Activated B cell treated with CpG ODN at 0.5 μM for 24 hours (primary cell): Measurements from ENCODE around the gene PAX2. TPM values are rescaled to one million over a fixed set of nuclear protein-coding genes. Genes with fewer than 3 reads are reported as not detected.

ENCODE experiments used
- ATAC-seq: fragments of 200-7000 bp; cut with Tn5 transposase; one replicate; pipeline ENCODE4 v1.10.0; 2021; ENCODE audit warnings: low read depth, mild to moderate bottlenecking, moderate library complexity
- CTCF ChIA-PET: fragments of 350-600 bp; sonication (Branson Sonifier 250); formaldehyde crosslinking; loops from one replicate; lab custom pipeline; 2021; ENCODE audit warnings: antibody characterized with exemption; lab: Charles Lee
- POLR2A ChIA-PET: fragments of 350-600 bp; sonication (Branson Sonifier 250); formaldehyde crosslinking; loops from one replicate; lab custom pipeline; 2021; ENCODE audit warnings: antibody characterized with exemption; lab: Charles Lee
- DNase-seq: peaks from one replicate; pipeline ENCODE4 v3.0.0; 2022
- H3K27ac Mint-ChIP-seq: one replicate; pipeline ENCODE4 v1.8.0; 2020; ENCODE audit warnings: mixed read lengths
- H3K27me3 Mint-ChIP-seq: one replicate; pipeline ENCODE4 v1.8.0; 2021; ENCODE audit warnings: mixed read lengths
- H3K36me3 Mint-ChIP-seq: one replicate; pipeline ENCODE4 v1.8.0; 2021; ENCODE audit warnings: low read depth, mixed read lengths
- H3K4me1 Mint-ChIP-seq: one replicate; pipeline ENCODE4 v1.8.0; 2021; ENCODE audit warnings: mixed read lengths
- H3K4me3 Mint-ChIP-seq: one replicate; pipeline ENCODE4 v1.8.0; 2020; ENCODE audit warnings: mild to moderate bottlenecking, mixed read lengths
- H3K9me3 Mint-ChIP-seq: one replicate; pipeline ENCODE4 v1.8.0; 2020; ENCODE audit warnings: mixed read lengths
- intact Hi-C: fragments of 100-400 bp; cut with micrococcal nuclease; formaldehyde crosslinking; loops from one replicate; pipeline ENCODE4 v1.15.1; 2024
- total RNA-seq: library from RNA; stranded (reverse); gene quantifications from 2 replicates; pipeline ENCODE4 v1.2.3, GENCODE V29; 2022
- TF ChIP-seq, protein P1 (sequence below): fragments of 200-600 bp; IDR thresholded peaks from one replicate; pipeline ENCODE4 v1.8.0; 2022; ENCODE audit warnings: antibody characterized with exemption, mild to moderate bottlenecking

Gene PAX2
- total RNA-seq, 1 donor from 2014 or later, result not detected

DNA sequence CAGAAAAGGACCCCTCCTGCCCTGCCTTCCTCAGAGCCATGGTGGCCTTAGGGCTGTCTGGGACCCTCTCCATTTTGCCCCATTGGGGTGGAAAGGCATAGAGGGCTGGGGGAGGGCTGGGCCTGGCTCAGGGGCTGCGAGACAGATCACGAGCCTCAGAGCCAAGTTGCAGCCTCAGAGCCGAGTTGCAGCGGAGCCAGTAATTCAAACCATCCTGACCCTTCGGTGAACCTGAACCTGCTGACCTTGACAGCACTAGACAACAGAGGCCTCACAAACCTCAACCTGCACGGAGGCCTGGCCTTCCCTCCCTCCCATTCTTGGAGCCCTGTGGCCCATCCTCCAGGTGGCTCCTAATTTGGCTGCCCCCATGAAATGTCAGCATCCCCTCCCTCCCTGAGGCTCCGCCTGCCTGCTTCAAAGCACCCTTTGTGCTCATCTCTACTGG lies 45.4 kb downstream of the PAX2 start:
- no peak overlapping the region for H3K27ac Mint-ChIP-seq
- TF ChIP-seq, protein P1, sequence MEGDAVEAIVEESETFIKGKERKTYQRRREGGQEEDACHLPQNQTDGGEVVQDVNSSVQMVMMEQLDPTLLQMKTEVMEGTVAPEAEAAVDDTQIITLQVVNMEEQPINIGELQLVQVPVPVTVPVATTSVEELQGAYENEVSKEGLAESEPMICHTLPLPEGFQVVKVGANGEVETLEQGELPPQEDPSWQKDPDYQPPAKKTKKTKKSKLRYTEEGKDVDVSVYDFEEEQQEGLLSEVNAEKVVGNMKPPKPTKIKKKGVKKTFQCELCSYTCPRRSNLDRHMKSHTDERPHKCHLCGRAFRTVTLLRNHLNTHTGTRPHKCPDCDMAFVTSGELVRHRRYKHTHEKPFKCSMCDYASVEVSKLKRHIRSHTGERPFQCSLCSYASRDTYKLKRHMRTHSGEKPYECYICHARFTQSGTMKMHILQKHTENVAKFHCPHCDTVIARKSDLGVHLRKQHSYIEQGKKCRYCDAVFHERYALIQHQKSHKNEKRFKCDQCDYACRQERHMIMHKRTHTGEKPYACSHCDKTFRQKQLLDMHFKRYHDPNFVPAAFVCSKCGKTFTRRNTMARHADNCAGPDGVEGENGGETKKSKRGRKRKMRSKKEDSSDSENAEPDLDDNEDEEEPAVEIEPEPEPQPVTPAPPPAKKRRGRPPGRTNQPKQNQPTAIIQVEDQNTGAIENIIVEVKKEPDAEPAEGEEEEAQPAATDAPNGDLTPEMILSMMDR, result no peak
- ChIA-PET CTCF (no interaction called here), POLR2A (no interaction called here)
- H3K27me3 Mint-ChIP-seq, result peaks cover 34% of the 10 kb centered on the region
- no peaks in the 10 kb centered on the region for H3K36me3 Mint-ChIP-seq
- H3K4me3 Mint-ChIP-seq, result no peak overlapping the region
- no peak for DNase-seq
- H3K4me1 Mint-ChIP-seq, result no peaks in the 10 kb centered on the region
- ATAC-seq, result no peak
- intact Hi-C loops, result no loop called here
- H3K9me3 Mint-ChIP-seq, result no peaks in the 10 kb centered on the region

DNA sequence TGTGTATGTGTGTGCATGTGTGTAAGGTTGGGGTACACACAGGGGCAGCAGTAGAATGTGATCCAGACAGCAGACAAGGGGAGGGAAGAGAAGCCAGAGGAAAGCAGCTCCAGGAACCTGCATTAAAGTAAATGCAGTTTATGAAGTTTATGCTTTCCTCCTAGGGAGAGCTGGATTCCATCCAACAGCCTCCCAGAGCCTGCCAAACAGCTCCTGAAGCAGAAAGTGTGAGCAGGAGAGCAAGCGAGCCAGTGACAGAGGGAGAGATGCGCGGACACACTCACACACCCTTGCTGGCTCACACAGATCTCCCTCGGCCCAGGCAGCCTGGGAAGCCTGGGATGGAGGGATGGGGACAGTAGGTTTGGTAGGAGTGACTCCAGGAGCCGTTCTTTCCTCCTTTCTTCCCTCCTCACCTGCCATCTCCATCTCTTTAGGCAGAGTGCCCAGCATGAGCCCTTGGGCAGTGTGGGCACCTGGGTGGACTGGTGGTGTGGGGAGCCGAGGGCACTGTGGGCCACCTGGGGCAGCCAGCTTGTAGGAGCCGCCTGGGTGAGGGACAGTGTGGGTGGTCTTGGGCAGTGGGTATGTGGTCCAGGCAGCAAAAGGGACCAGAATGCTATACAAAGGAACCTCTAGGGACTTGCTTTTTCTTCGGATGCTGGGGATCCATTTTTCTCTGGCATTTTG lies 46.1 kb downstream of the PAX2 start:
- Mint-ChIP-seq H3K4me1 (no peaks in the 10 kb centered on the region), H3K36me3 (no peaks in the 10 kb centered on the region), H3K27me3 (peaks cover 34% of the 10 kb centered on the region), H3K27ac (no peak overlapping the region), H3K4me3 (no peak overlapping the region), H3K9me3 (no peaks in the 10 kb centered on the region)
- intact Hi-C loops, result no loop called here
- no peak for DNase-seq
- ATAC-seq, result no peak
- ChIA-PET CTCF (no interaction called here), POLR2A (no interaction called here)
- TF ChIP-seq, protein P1, result no peak

DNA sequence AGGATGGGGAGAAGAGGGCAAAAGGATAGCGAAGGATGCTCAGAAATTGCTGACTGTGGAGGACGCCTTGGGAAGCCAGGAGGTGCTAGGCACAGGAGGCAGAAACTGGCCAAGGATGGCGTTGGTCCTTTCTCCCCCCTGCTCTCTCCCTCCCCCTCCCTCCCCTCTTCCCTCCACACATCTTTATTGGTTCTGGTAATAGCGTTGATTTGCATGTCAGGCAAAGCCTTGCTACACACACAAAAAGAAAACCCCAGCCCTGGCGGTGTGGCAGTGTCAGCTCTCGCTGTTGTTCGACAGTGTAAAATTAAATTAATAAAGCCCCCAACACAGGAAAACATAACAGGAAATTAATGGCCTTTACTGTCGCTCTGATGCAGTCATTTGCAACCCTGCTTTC lies 47.2 kb downstream of the PAX2 start:
- intact Hi-C loops, result no loop called here
- Mint-ChIP-seq H3K9me3 (no peaks in the 10 kb centered on the region), H3K4me1 (no peaks in the 10 kb centered on the region), H3K27me3 (peaks cover 36% of the 10 kb centered on the region), H3K36me3 (no peaks in the 10 kb centered on the region), H3K27ac (no peak overlapping the region), H3K4me3 (no peak overlapping the region)
- TF ChIP-seq, protein P1, result no peak
- DNase-seq (no peak), ATAC-seq (no peak)
- CTCF ChIA-PET, result no interaction called here
- POLR2A ChIA-PET, result interaction anchor here (0.7 kb wide), 1 partner anchor 57 kb away, joined by 7 read pairs; no protein-coding TSS in a partner anchor

DNA sequence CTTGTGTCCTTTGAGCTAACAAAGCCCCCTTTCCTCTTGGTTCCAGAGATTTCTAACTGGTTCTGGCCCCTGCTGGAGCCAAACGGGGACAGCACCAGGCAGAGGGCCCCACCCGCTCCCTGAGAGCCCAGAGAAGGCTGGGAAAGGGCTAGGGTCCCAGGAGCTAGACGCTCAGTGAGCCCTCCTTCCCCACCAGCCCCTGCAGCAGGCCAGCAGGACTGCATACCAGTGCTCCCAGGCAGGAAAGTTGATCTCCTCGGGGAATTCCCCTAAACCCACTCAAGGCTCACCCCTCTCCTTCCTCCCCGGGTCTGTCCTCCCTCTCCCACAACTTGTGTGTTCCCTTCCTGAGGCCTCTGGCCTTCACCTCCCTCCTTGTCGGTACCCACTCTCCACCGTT lies 47.7 kb downstream of the PAX2 start:
- POLR2A ChIA-PET, result interaction anchor here (0.7 kb wide), 1 partner anchor 57 kb away, joined by 7 read pairs; no protein-coding TSS in a partner anchor
- no peaks in the 10 kb centered on the region for H3K4me1 Mint-ChIP-seq
- no peaks in the 10 kb centered on the region for H3K36me3 Mint-ChIP-seq
- TF ChIP-seq, protein P1, result no peak
- no peaks in the 10 kb centered on the region for H3K9me3 Mint-ChIP-seq
- H3K4me3 Mint-ChIP-seq, result no peak overlapping the region
- H3K27me3 Mint-ChIP-seq, result peaks cover 33% of the 10 kb centered on the region
- DNase-seq (no peak), ATAC-seq (no peak)
- CTCF ChIA-PET, result no interaction called here
- no peak overlapping the region for H3K27ac Mint-ChIP-seq
- intact Hi-C loops, result no loop called here

DNA sequence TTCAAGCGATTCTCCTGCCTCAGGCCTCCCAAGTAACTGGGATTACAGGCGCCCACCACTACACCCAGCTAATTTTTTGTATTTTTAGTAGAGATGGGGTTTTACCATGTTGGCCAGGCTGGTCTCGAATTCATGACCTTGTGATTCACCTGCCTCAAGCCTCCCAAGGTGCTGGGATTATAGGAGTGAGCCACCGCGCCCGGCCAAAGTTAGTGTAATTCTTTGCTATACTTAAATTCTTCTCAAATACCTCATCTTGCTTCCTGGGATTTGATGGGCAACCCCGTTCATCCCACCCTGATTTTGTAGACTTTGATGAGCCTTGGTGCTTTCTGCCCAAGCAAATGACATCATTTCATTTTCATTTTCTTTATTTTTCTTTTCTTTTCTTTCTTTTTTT lies 54.5 kb downstream of the PAX2 start:
- H3K4me3 Mint-ChIP-seq, result no peak overlapping the region
- H3K9me3 Mint-ChIP-seq, result no peaks in the 10 kb centered on the region
- peaks cover 59% of the 10 kb centered on the region for H3K27me3 Mint-ChIP-seq
- H3K36me3 Mint-ChIP-seq, result no peaks in the 10 kb centered on the region
- TF ChIP-seq, protein P1, result no peak
- ATAC-seq, result no peak
- intact Hi-C loops, result no loop called here
- no peak overlapping the region for H3K27ac Mint-ChIP-seq
- CTCF ChIA-PET, result no interaction called here
- no peaks in the 10 kb centered on the region for H3K4me1 Mint-ChIP-seq
- DNase-seq, result no peak
- POLR2A ChIA-PET, result no interaction called here
